HG03196 (cell line): Measurements from ENCODE around the gene MAN1A1.
"Not testable (repeated sequence)": the region's sequence is repeated elsewhere in the genome, so short reads cannot be mapped to it uniquely, and the experiment has no call there.

Experiments used
- ATAC-seq: cut with Tn5 transposase; IDR thresholded peaks from one replicate; pipeline ENCODE4 v1.9.1; 2021; ENCODE audit not compliant: unreplicated experiment

MAN1A1 gene

DNA sequence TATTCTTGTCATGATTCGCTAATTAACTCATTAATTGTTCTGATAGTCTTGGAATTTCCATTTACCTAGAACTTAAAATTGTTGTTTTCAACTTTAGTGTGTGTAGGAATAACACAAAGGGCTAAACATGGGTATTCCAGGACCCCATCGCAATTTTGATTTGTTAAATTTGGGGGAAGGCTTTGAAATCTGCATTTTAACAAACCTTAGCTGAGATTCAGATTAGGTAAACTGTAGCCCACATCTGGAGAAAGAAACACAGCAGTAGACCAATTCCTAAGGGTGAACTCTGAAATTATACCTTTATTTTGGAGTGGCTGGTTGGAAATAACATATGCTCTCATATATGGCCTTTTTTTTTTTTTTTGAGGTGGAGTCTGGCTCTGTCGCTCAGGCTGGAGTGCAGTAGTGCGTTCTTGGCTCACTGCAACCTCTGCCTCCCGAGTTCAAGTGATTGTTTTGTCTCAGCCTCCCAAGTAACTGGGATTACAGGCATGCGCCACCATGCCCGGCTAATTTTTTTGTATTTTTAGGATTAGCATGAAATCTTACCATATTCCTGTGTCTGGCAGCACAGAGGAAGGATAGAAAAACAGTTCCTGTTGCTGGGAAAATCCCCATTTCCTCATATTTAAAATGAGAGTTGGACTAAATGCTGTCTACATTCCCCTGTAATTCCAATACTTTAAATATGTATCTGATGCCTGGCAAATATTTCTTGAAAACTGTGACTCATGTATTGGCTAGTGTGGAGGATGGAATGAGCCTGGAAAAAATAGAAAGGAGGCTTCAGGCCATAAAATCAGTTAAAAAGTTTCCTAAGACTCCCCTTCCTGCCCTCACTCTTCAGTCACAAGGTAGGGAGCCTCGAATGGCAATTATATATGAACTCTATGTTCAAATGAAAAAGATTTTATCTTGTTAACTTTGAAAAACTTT is 174.4 kb downstream of the MAN1A1 start:
- ATAC-seq: no peak

DNA sequence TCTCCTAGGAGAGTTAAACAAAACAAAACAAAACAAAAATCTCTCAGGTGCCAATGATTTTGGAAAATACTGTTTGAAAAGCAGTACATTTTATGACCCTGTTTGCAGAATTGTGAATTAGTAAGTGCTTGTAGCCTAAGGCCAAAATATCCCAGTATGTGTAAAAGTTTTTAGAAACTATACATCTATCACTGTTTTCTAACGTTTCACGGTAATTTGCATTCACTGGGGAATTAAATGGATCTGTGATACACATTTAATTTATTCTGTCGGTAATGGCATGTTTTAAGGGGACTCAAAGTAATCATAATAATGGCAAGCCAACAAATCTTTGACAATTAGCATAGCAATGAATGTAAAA is 175.5 kb downstream of the MAN1A1 start:
- ATAC-seq: no peak

DNA sequence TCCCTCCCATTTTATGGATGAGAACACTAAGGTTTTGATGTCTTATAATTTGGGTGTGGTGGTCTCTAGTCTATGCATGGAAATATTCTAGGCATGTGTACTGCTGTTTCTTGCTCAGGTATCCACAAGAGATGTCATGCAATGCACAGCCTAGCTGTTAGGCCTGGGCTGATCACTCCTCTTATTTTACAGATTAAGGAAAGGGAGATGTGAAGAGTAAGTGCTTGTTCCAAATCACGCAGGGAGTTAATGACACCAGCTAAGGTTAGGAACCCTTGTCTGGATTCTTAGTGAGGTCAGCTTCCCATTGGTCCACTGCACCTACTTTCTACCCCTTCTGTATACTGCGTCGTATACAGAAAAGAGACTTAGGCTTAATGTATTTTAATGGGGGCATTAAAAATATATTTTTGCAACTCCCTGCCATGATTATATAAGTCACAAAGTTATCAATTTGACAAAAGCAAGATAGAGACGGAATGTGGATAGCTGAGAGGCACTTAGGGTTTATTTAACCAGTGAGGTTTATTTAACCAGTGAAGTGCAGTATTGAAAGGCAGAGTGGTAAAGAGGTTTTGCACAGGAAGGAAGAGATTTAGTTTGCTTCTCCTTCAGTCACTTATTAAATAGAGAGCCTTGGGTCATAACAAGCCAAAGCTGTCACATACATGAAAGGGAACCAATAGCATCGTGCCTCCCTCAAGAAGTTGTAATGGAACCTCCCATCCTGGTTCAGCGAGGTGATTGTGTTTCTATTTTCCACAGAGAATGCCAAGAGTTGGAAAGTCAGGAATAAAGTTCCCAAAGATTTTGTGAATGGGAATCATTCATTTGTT is 176.1 kb downstream of the MAN1A1 start:
- ATAC-seq: no peak

DNA sequence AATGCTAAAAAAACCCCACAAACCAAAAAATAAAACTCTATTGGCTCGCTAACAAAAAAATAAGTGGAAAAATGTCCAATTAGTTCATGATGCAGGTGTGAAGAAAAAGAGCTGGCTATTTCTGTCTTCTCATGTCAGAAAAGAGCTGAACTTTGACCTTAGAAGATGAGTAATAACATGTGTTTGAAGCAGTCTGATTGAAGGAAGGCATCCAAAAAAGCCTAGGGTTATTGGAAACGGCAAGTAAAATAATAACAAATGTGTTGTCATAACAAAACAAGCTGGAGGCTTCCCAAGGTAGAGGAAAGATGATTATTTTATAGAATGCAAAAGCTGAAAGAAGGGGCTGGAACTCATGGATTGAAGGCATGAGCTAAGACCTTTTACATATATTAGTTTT is 176.7 kb downstream of the MAN1A1 start:
- ATAC-seq: no peak

DNA sequence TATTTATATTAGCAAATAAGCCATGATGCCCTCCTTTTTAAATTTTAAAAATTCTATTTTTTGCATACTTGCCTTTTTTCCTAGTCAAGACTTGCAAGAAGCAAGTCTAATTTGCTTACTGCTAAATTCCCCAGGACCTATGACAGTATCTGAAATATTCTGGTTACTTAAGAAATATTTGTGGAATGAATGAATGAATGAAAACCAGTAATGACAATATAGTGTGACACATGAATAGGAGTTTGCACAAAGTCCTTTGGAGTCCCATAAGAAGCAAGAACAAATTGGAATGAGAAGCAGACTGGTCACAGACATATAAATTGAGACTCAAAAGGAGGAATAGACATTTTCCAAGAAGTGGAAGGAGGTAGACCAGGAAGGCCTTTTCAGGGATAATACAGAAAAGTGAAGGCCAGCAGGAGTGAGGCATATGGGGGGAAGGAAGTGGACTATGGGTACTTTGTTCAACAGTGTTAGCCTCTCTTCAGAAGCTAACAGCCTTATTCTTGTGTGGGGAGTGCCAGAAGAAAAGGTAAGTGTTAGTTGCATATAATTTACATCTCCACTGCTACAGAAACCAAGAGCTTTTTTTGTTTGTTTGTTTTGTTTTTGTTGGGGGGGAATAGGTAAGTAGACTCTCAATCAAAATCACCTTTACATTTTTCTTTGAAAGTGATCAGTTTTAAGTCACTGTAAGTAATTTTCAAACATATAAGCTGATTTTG is 177.5 kb downstream of the MAN1A1 start:
- ATAC-seq: no peak

DNA sequence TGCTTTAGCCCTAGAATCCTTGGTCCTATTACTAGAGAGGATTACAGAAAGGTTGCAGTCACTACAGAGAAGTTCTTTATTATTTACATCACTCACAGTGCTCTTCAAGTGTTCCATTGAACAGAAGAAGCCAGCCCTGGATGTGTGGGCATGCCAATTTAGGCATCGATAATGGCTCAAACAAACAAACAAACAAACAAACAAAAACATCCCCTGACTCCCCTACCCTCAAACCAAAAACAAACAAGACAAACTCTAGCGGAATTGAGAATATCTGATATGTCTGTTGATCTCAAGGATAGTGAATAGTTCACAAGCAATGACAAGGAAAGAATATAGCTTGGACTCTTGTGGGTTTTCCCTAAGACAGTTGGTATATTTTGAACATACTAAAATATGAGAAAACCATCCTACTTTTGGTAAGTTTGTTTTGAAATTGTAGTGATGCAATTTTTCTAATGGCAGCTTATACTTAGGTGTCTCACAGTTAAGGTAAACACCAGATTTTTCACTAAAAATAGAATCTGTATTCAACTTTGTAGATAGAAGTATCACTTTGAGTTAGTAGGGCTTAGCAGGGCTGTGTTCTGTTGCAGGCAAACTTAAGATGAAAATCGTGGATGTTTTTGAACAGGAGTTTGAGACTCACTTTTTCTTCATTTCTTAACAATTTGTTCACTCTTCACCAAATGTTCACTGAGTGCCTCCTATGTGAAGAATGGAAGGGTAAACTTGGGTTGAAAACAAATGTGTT is 178.3 kb downstream of the MAN1A1 start:
- ATAC-seq: no peak

DNA sequence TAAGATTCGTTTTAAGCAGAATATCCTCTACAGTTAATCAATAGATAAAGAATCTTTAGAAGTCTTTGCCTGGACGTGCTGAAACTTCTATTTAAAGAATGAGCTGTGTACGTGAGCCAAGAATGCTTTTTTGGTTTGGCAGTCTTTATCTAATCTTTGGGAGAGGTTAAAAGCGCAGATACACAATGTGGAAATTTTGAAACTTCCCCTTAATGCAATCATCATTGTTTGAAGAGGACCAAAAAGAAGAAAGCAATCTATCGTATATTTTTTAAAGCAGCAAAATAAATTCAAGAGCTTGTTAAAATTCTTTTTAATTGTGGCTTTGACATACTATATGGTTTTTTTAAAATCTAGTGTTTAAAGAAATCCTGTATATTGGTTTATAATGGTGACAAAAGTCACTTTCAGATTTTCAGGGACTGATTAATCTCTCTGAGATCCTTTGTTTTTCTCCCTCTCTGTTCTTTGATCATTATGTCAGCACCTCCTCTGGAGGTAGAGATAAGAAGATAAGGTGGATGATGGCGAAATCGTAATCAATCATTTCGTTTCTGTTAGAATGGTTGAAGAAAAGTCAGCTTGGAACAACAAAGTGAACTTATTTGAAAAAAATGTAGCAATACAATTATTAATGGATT is 179.0 kb downstream of the MAN1A1 start:
- no peak for ATAC-seq

DNA sequence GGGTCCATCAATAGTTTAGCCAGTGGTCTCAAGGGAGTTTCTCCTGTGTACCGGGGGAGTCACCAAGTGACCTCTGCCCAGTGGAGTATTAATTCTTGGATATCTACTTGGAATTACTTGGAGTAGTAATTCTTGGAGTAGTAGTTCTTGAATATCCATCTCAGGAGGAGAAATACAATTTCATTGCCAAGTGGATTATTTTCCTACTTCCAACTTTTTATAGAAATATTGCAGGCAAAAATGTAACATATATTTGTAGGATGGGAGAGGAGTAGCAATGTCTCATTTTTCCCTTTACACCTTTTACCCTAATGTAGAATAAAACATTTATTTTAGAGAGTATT is 179.5 kb downstream of the MAN1A1 start:
- no peak for ATAC-seq

DNA sequence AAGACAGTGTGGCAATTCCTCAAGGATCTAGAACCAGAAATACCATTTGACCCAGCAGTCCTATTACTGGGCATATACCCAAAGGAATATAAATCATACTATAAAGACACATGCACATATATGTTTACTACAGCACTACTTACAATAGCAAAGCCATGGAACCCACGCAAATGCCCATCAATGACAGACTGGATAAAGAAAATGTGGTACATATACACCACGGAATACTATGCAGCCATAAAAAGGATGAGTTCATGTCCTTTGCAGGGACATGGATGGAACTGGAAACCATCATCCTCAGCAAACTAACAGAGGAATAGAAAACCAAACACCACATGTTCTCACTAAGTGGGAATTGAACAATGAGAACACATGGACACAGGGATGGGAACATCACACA is 180.2 kb downstream of the MAN1A1 start:
- ATAC-seq: not testable (repeated sequence)

DNA sequence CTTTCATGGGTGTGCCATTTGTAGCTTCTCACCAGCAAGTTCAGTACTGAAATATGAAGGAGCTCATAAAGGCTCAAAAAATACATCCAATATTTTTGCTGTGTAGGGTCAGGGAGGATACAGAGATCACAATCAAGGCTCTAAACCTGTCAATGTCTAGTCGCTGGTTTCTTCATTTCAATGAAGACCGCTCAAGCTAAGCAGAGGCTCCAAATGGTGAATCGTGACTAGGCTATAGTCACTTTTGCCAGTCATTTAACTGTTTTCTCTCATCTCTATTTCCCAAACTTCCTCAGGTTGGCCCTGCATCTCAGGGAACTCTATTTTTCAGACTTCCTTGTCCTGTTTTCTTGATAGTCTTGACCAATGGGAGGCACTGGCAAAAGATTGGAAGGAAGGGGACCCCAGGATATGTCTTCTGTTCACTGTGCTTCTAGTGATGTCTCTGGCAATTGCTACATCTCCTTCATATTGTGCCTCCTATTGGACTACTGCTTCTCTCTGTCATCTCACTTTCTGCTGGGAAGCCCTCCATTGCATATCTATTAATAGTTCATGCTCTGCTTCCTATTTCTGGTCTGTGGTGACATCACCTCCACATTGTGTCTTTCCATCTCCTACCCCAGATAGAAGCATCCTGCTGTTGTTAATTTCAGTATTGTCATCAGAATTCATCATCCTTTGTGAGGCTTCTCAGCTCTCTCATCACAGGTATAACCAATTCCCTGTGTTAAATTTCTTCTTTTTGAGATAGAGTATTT is 183.4 kb downstream of the MAN1A1 start:
- no peak for ATAC-seq

DNA sequence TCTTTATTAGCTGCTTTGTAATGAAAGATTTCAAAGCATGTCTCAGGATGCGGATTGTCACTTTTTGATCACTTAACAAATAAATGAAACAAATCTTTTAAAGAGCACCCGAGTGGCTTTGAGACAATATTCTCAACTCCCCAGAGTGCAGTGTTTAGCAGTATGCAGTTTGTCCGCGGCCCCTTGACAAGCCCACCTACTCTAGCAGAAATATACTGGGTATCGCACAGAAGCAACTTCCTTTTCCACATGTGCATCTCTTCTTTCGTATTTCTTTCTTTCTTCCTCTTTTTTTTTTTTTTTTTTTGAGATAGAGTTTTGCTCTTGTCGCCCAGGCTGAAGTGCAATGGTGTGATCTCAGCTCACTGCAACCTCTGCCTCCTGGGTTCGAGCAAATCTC is 186.6 kb downstream of the MAN1A1 start:
- ATAC-seq: no peak

DNA sequence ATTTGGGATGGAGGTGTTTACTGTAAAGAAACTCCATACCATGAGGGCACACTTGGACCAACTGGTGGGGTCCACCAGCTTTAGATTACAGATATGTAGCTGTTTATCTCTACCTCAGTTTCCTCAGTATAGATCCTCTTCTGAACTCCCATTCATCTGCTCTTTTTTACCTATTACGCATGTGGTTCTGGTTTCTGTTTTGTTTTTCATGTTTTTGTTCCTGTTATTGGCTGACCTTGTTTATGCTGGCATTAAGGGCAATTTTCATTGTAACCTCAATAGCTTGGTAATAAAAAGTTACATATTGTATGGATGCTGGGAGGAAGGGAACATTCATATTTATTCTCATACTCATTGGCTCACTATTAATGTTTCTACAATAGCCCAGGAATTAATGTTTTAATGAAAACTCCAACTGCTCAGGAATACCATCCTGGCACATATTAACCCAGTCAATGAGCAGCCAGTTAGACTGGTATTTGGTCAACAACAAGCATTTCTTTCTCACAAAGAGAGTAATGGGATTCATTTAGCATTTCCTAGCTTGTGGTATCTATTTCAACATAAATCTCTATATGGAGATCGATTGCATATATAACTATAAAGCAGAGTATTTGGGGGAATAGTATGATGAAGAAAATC is 187.3 kb downstream of the MAN1A1 start:
- ATAC-seq: no peak

DNA sequence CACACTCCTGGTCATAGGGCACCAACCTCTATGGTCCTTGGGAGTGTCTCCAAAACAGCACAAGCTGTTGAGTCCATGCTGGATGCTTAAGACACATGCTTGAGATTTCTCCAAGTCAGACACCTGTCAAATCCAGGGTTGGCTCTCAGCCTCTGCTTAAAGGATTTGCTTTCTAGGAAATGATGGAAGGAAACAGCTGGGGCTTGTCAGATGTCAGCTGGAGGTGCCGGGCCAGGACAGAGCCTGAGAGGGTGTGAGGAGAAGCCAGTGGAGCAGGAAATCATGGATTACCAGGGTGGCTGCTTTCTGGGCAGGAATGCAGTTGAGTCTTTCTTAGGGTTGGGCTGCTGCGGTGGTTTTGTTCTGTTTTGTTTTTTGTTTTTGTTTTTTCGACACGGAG is 188.1 kb downstream of the MAN1A1 start:
- ATAC-seq: no peak

DNA sequence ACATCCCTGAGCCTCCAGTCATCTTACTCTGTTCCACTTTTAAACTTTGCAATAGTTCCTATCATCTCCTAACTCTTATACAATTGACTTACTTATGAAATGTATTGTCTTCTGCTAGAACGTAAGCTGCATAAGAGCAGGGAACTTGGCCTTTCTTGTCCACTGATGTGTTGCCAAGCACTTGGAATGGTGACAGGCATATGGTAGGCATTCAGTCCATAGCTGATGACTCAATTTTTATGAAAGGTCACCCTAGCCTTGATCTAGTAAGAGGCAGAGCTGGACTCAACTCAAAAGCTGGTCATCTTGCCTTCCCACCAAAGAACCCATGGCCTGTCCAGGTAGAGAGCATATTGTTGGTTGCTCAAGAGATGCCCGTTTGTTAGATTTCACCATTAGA is 188.7 kb downstream of the MAN1A1 start:
- ATAC-seq: no peak

DNA sequence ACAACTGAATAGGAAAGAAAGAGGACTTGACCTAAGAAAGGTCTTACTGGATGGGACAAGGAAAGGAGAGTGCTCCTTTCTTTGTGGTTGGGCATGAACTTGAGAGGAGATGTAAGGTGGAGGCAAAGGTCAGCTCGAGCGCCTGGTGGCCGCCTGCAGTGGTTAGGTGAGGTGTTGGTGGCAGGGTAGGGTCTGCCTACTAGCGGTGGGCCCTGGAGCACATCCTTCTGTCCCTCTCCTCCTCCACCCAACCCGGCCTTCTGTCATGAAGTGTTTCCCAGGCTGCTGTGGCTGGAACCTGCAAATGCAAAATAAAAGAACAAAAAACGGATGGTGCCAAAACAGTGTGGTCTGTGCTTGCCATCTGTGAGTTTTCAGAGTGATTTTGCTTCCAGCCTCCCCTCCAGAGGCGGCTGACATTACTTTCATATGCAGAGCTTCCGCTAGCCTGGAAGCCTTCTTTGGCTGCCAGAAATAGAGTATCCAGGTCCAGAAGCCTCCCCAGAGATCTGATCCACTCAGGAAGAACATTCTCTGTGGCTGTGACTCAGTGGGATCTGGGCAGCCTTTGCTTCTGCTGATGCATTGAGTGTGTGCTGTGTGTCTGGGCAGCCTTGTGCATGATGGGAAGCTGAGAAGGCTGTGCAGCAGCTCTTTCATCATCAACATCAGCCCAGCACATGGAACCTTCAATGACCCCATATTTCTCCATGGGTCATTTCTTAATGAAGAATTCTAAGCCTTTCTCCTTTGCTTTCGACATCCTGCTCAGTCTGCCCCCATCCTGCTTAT is 191.3 kb downstream of the MAN1A1 start:
- no peak for ATAC-seq

DNA sequence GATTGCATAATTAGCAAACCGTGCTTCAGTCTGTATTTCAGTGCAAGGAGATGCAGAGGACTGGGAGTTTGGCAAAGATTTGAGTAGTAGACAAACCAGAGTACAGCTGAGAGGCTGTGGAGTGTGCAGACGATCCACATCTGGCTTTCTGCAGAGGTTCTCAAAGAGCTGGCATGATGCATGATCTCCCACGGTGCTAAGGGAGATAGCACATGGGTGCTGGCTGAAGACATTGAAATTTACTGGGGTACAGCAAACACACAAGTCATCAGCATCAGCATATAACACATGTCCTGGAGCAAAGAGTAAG is 192.1 kb downstream of the MAN1A1 start:
- ATAC-seq: no peak

DNA sequence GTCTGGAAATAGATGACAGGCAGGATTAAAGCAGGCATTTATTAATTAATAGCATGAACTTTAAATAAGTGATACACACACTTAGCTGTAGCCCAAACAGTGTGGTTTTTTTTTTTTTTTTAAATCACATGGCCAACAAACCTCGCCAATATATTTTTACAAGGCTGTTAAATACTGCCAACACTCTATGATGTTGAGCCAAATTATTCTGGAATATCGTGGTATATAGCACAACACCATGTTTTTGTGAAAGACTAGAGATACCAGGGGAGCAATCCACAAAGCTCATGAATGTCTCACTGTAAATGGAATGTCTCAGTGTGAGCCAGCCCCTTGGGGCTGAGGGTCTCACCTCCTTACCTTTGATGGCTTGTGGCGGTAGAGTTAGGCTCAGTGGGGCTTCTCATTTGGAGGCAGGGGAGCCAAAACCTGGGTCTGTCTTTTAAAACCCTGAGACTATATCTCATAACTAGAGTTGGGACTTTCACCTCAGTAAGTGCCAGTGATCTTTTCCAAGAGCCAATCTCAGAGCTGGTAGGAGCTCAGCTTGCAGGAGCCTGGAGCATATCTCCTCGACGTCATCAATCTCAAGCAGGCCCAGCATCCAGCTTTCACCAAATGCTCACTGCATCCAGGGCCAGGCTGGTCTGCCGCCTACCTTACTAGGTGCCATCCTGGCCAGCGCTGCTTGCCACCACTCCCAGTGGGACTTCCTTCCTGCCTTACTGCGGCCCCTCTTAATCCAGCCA is 192.6 kb downstream of the MAN1A1 start:
- no peak for ATAC-seq

DNA sequence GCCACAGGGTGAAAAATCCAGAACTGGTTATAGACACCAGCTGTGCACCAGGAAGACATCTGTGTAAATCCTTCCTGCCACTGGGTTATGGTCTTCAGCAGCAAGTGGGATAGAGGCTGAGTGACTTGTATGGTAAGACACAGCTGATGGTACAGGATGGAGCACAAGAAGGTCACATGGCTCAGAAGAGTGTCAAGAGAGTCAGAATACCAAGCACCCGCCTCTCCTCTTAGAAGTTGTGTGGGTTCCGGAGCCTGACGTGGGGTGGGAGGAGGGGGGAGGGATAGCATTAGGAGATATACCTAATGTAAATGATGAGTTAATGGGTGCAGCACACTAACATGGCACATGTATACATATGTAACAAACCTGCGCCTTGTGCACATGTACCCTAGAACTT is 193.5 kb downstream of the MAN1A1 start:
- ATAC-seq: not testable (repeated sequence)
